ENCODE measurements around the gene LRGUK. TPM values are rescaled to one million over a fixed set of nuclear protein-coding genes. Genes with fewer than 3 reads are reported as not detected.

LRGUK gene
- total RNA-seq, 1 experiment from 2014 or later, result 1.0 TPM

GRCh38 chr7:134176037-134176350, 48.9 kb downstream of the LRGUK start:
- H4K20me1 ChIP-seq (ENCODE audit: low read length), result no peaks in the 10 kb centered on the region
- H3K9me2 ChIP-seq (replicated peaks; ENCODE audit: low read length), result no peaks in the 10 kb centered on the region
- no peak overlapping the region for H2AFZ ChIP-seq (ENCODE audit: low read length)
- intact Hi-C loops (cut with micrococcal nuclease), result no loop called here
- H3K4me1 ChIP-seq (ENCODE audit: insufficient read depth, low read length), result peaks cover 15% of the 10 kb centered on the region
- H3K79me2 ChIP-seq (ENCODE audit: low read length), result no peaks in the 10 kb centered on the region
- no peak for DNase-seq
- H3K4me2 ChIP-seq (ENCODE audit: low read length), result no peak overlapping the region
- CTCF ChIA-PET, result no interaction called here
- no peak overlapping the region for H3K4me3 ChIP-seq (ENCODE audit: low read length)
- POLR2A ChIA-PET (ENCODE audit: unreplicated experiment), result no interaction called here
- no peaks in the 10 kb centered on the region for H3K27me3 ChIP-seq (ENCODE audit: low read length)
- H3K9me3 ChIP-seq (ENCODE audit: low read length), result no peaks in the 10 kb centered on the region
- BruUV-seq (replicated peaks), result no TSS peak
- H3K27ac ChIP-seq (ENCODE audit: low read length), result no peak overlapping the region
- H3F3A ChIP-seq (ENCODE audit: low read length, unreplicated experiment), result no peaks in the 10 kb centered on the region
- no peak overlapping the region for H3K9ac ChIP-seq (ENCODE audit: low read length)
- H3K36me3 ChIP-seq (ENCODE audit: low read depth, low read length), result no peaks in the 10 kb centered on the region
- TF ChIP-seq CTCF (conservative IDR thresholded peaks at IDR 0.05; ENCODE audit: low read depth, low read length) (no peak), EZH2 (IDR thresholded peaks at IDR 0.05; ENCODE audit: low read length, unreplicated experiment) (no peak), EZH2phosphoT487 (IDR thresholded peaks at IDR 0.05; ENCODE audit: borderline replicate concordance, low read length) (no peak)
- ATAC-seq, result no peak

- no peak overlapping the region for H3K27ac ChIP-seq (ENCODE audit: low read length)
- CTCF ChIA-PET, result no interaction called here
- no peaks in the 10 kb centered on the region for H3K79me2 ChIP-seq (ENCODE audit: low read length)
Measured at GRCh38 chr7:134179036-134180011, 52.2 kb downstream of the LRGUK start.

More at GRCh38 chr7:134179036-134180011, 52.2 kb downstream of the LRGUK start:
- Histone ChIP-seq H3K4me1 (ENCODE audit: insufficient read depth, low read length) (peaks cover 12% of the 10 kb centered on the region), H3K4me3 (ENCODE audit: low read length) (no peak overlapping the region), H3K36me3 (ENCODE audit: low read depth, low read length) (no peaks in the 10 kb centered on the region), H3K9me3 (ENCODE audit: low read length) (no peaks in the 10 kb centered on the region), H3F3A (ENCODE audit: low read length, unreplicated experiment) (no peaks in the 10 kb centered on the region), H3K4me2 (ENCODE audit: low read length) (no peak overlapping the region), H3K9ac (ENCODE audit: low read length) (no peak overlapping the region), H2AFZ (ENCODE audit: low read length) (no peak overlapping the region), H4K20me1 (ENCODE audit: low read length) (no peaks in the 10 kb centered on the region), H3K9me2 (replicated peaks; ENCODE audit: low read length) (no peaks in the 10 kb centered on the region), H3K27me3 (ENCODE audit: low read length) (no peaks in the 10 kb centered on the region)
- intact Hi-C loops (cut with micrococcal nuclease), result no loop called here
- ATAC-seq (no peak), DNase-seq (no peak)
- TF ChIP-seq CTCF (conservative IDR thresholded peaks at IDR 0.05; ENCODE audit: low read depth, low read length) (no peak), EZH2 (IDR thresholded peaks at IDR 0.05; ENCODE audit: low read length, unreplicated experiment) (no peak), EZH2phosphoT487 (IDR thresholded peaks at IDR 0.05; ENCODE audit: borderline replicate concordance, low read length) (no peak)
- no TSS peak for BruUV-seq (replicated peaks)
- POLR2A ChIA-PET (ENCODE audit: unreplicated experiment), result no interaction called here
